Measurements from ENCODE around the gene B3GALNT2.

The B3GALNT2 gene

GRCh38 chr1:235513495-235514366 lies 9.5 kb upstream of the B3GALNT2 start (continued):
- peak; percentile 94 for TF ChIP-seq ZNF654 (tag by site-specific recombination; IDR thresholded peaks at IDR 0.05; ENCODE audit: low read depth)
- no peak for TF ChIP-seq ZSCAN18 (tag by site-specific recombination; IDR thresholded peaks at IDR 0.05)
- peak; percentile 20; the same call in 1 of the 2 replicates for TF ChIP-seq REPIN1 (tag by site-specific recombination; IDR thresholded peaks at IDR 0.05; ENCODE audit: low read depth)

DNA sequence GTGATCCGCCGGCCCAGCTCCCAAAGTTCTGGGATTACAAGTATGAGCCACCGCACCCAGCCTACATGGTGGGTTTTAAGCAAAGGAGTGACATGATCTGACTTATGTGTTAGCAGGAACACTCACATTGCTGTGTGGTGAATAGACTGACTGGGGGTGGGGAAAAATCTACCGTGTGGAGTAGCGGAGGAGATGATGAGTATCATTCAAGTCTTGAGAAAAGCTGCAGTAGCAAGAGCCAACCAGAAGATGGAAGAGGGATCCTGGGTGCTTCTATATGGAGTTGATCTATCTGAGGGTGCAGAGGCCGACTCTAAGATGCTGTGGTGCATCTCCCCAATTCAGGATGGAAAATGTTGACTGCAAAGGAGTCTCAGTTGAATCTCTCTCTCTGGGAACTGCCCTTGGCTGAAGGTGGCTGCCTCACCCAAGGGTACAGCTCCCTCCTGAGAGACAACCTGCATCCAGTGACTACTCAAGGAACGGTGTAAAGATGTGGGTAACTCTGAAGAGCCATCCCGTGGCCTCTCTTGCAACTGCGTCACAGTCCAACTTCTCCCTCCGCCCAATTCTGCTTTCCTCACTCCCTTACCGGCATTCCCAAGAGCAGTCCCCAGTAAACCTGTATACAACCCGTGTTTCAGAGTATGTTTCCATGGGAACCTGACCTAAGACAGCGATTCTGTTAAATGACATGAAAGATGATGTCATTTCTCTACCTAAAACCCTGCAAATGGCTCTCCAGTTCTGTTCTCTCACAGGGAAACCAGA lies 7.4 kb upstream of the B3GALNT2 start:
- Histone ChIP-seq H3K4me1 (ENCODE audit: control insufficient read depth, insufficient read depth, low read length) (no peaks in the 10 kb centered on the region), H3K27ac (ENCODE audit: extremely low read depth, low read depth, low read length) (no peak overlapping the region), H3K36me3 (ENCODE audit: control insufficient read depth in 2 of 2, insufficient read depth in 1 of 2, low read length in 2 of 2) (no peaks in the 10 kb centered on the region), H3K9me3 (ENCODE audit: control insufficient read depth, insufficient read depth, low read depth, low read length) (no peaks in the 10 kb centered on the region), H3K4me3 (ENCODE audit: low read depth, low read length) (no peak overlapping the region)
- ChIA-PET POLR2A (no interaction called here), CTCF (interaction anchor here (0.6 to 2.6 kb wide), 6 partner anchors 90 to 460 kb away, joined by 3 to 9 read pairs (median 6); no protein-coding TSS in a partner anchor)
- TF ChIP-seq, protein P1, sequence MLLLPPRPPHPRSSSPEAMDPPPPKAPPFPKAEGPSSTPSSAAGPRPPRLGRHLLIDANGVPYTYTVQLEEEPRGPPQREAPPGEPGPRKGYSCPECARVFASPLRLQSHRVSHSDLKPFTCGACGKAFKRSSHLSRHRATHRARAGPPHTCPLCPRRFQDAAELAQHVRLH (tag by site-specific recombination; IDR thresholded peaks at IDR 0.05), result no peak
- TF ChIP-seq ZNF37A (tag by site-specific recombination; IDR thresholded peaks at IDR 0.05), result no peak
- TF ChIP-seq ZNF529 (tag by site-specific recombination; IDR thresholded peaks at IDR 0.05; ENCODE audit: insufficient replicate concordance), result no peak
- TF ChIP-seq KLF8 (tag by site-specific recombination; IDR thresholded peaks at IDR 0.05), result peak; percentile 8; the same call in 1 of the 2 replicates
- TF ChIP-seq, protein P2, sequence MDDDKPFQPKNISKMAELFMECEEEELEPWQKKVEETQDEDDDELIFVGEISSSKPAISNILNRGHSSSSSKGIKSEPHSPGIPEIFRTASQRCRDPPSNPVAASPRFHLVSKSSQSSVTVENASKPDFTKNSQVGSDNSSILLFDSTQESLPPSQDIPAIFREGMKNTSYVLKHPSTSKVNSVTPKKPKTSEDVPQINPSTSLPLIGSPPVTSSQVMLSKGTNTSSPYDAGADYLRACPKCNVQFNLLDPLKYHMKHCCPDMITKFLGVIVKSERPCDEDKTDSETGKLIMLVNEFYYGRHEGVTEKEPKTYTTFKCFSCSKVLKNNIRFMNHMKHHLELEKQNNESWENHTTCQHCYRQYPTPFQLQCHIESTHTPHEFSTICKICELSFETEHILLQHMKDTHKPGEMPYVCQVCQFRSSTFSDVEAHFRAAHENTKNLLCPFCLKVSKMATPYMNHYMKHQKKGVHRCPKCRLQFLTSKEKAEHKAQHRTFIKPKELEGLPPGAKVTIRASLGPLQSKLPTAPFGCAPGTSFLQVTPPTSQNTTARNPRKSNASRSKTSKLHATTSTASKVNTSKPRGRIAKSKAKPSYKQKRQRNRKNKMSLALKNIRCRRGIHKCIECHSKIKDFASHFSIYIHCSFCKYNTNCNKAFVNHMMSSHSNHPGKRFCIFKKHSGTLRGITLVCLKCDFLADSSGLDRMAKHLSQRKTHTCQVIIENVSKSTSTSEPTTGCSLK (tag by site-specific recombination; IDR thresholded peaks at IDR 0.05), result no peak
- no peak for TF ChIP-seq ZNF398 (tag by site-specific recombination; IDR thresholded peaks at IDR 0.05)
- no peak for TF ChIP-seq ZBTB8A (tag by site-specific recombination; IDR thresholded peaks at IDR 0.05)
- TF ChIP-seq ZBTB1 (tag by site-specific recombination; IDR thresholded peaks at IDR 0.05), result no peak
- TF ChIP-seq ZNF449 (tag by site-specific recombination; IDR thresholded peaks at IDR 0.05), result no peak
- no peak for TF ChIP-seq ZNF354C (tag by site-specific recombination; IDR thresholded peaks at IDR 0.05; ENCODE audit: borderline replicate concordance, low read depth)
- TF ChIP-seq OVOL3 (tag by site-specific recombination; IDR thresholded peaks at IDR 0.05), result no peak
- TF ChIP-seq ZNF132 (tag by site-specific recombination; IDR thresholded peaks at IDR 0.05; ENCODE audit: borderline replicate concordance), result no peak
- no peak for TF ChIP-seq ZNF626 (tag by site-specific recombination; IDR thresholded peaks at IDR 0.05)
- TF ChIP-seq, protein P3, sequence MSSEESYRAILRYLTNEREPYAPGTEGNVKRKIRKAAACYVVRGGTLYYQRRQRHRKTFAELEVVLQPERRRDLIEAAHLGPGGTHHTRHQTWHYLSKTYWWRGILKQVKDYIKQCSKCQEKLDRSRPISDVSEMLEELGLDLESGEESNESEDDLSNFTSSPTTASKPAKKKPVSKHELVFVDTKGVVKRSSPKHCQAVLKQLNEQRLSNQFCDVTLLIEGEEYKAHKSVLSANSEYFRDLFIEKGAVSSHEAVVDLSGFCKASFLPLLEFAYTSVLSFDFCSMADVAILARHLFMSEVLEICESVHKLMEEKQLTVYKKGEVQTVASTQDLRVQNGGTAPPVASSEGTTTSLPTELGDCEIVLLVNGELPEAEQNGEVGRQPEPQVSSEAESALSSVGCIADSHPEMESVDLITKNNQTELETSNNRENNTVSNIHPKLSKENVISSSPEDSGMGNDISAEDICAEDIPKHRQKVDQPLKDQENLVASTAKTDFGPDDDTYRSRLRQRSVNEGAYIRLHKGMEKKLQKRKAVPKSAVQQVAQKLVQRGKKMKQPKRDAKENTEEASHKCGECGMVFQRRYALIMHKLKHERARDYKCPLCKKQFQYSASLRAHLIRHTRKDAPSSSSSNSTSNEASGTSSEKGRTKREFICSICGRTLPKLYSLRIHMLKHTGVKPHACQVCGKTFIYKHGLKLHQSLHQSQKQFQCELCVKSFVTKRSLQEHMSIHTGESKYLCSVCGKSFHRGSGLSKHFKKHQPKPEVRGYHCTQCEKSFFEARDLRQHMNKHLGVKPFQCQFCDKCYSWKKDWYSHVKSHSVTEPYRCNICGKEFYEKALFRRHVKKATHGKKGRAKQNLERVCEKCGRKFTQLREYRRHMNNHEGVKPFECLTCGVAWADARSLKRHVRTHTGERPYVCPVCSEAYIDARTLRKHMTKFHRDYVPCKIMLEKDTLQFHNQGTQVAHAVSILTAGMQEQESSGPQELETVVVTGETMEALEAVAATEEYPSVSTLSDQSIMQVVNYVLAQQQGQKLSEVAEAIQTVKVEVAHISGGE (tag by site-specific recombination; conservative IDR thresholded peaks at IDR 0.05; ENCODE audit: low read depth), result no peak
- TF ChIP-seq ZNF837 (tag by site-specific recombination; IDR thresholded peaks at IDR 0.05), result no peak
- TF ChIP-seq ZNF629 (tag by site-specific recombination; IDR thresholded peaks at IDR 0.05), result peak; percentile 68
- TF ChIP-seq ZNF335 (tag by site-specific recombination; conservative IDR thresholded peaks at IDR 0.05), result 0 out of 2 replicates have a peak, but pooled peaks have one; percentile 43
- TF ChIP-seq SP2 (tag by site-specific recombination; IDR thresholded peaks at IDR 0.05), result no peak
